HG03457 (cell line): Measurements from ENCODE around the gene DLX4.

ENCODE experiments used
- ATAC-seq: cut with Tn5 transposase; IDR thresholded peaks from one replicate; pipeline ENCODE4 v1.9.1; 2021; ENCODE audit warnings: moderate number of reproducible peaks; ENCODE audit not compliant: unreplicated experiment

Gene DLX4, protein sequence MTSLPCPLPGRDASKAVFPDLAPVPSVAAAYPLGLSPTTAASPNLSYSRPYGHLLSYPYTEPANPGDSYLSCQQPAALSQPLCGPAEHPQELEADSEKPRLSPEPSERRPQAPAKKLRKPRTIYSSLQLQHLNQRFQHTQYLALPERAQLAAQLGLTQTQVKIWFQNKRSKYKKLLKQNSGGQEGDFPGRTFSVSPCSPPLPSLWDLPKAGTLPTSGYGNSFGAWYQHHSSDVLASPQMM

DNA sequence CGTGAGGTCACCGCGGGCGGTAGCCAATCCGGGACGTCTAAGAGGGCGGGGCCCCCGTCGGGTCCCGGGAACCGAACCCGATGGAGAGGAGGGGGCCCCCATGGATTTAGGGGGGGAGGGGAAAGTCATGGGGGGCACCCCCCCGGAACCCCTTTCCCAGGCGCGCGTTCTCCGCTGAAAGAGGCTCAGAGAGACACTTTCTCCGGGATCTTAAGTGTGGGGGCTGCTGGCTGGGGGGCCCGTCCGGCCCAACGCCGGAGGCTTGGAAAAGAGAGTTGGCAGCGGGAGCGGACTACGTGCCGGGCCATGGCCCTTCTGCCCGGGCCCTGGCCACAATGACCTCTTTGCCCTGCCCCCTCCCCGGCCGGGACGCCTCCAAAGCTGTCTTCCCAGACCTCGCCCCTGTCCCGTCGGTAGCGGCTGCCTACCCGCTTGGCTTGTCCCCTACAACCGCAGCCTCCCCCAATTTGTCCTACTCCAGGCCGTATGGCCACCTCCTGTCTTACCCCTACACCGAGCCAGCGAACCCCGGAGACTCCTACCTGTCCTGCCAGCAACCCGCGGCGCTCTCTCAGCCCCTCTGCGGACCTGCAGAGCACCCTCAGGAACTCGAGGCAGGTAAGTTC, at the start of gene DLX4:
Gene DLX4, plus strand, starts transcription at position 57 of the 626 bp plus-strand sequence. Its CDS starts 279 bp downstream, at position 336.
- ATAC-seq, result no peak

- no peak for ATAC-seq
These were observed 48.8 kb upstream of the DLX4 start for GRCh38 chr17:49920030-49920769.

DNA sequence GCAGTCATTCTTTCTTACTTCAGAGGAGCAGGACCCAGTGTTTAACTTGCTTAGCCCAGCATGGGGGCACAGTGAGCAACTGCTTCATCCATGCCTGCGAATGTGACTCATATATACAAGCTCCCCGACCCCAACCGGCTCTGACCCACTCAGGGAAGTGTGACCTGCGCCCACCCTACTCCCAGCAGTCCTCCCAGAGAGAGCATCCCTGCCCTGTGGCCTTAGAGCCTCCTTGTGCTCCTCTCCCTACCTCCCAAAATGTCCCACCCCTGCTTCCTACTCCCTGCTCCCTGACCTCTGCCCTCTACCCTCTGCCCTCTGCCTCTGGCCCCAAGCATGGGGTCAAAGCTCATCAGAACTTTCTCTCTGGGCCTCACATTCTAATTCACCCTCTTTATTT, 46.9 kb upstream of the DLX4 start:
- no peak for ATAC-seq

GRCh38 chr17:49924116-49924515, 44.9 kb upstream of the DLX4 start:
- ATAC-seq, result no peak

GRCh38 chr17:49924589-49924988, 44.4 kb upstream of the DLX4 start:
- ATAC-seq, result no peak

DNA sequence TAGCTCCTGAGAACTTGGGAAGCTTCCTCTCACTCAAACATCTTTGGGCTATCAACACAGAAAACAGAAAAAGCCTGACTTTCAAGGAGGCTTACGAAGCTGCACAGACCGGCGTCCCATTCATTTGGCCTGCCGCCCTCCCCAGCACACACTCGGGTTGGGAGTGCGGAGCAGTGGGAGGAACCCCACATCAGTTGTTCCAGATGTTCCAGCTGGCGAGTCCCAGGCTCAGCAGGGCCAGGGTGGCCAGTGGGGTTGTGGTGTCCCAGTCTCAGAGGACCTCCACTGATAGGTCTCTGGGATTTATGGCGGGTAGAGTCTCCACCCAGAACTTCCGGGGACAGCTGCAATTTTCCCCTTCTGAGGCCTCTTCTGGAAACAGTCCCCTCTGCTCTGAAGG, 43.1 kb upstream of the DLX4 start:
- ATAC-seq, result no peak

GRCh38 chr17:49926886-49927285, 42.1 kb upstream of the DLX4 start:
- ATAC-seq, result no peak

- no peak for ATAC-seq
These were observed 40.7 kb upstream of the DLX4 start for GRCh38 chr17:49928126-49928800.

- ATAC-seq, result no peak
These were observed 40.0 kb upstream of the DLX4 start for GRCh38 chr17:49928837-49929475.

GRCh38 chr17:49930880-49931279, 38.1 kb upstream of the DLX4 start:
- ATAC-seq, result no peak

DNA sequence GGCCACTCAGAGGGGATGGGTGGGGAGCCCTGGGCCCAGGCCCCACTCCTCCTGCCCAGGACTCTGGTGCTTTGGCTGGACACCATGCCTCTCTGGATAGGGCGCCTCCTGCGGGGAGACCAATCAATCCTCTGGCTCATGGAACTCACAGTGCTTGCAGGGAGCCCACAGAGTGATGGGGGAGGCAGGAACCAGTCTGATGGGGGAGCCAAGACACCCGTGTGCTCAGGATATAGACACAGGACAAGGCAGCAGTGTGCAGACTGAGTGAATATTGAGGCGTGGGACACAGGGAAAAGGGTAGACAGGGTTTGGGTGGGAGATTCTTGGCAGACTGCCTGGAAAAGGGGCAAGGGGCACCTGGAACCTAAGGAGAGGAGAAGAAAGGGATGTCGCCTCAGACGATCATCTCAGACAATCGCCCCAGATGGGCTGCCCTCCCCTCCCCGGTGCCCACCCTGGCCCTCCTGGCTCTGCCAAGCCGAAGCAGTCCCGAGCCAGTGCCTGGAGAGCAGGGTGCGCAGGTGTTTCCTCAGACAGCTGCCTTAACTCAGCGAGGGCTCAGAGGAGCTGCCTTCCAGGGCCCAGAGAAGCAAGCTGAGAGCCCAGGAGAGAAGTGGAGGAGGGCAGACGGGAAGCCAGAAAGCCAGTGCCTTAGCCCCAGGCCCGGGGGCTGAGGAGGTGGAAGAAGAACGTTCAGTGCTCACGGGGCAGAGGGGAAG, 37.4 kb upstream of the DLX4 start:
- ATAC-seq, result no peak

DNA sequence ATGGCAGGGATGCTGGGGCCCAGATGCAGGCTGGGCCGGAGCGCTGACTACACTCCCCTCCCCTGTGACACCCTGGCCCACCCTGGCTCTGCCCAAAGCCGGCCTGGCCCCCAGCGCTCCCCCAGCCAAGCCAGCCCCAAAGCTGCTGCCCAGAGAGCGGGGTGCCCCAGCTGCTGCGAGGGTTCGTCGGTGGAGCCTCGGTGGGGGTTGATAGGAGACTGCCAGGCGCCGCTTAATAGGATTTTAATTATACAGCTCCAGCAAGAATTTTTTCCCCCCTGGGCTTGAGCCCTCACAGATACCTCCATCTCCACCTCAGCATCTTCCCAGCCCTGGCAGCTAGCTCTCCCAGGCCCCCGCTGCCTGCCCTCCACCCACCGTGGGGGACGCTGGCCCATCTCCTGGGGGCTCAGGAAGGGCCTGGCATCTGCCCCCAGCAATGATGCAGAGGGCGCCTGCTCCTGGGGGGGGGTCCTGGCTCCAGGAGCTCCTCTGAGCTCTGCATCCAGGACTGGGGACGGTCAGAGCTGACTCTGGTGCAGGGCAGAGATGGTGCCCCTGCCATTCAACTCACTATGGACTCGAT, 36.8 kb upstream of the DLX4 start:
- ATAC-seq, result no peak

DNA sequence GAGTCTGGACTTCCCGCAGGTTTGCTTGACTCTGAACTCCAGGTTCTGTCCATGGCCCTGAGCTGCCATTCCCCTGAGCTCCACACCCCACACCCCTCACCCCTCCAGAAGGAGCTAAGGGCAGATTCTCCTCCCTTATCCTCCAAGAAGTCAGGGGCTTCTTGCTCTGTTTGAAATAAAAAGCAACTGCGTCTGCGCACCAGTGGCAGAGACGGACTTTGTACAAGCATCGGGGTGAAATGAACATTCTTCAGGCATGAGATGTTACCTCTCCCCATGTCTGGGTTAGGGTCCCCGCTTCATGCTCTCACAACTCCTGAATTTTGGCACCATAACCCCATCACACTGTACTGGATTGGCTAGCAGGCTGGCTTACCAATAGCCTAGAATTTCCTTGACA, 36.1 kb upstream of the DLX4 start:
- no peak for ATAC-seq

- no peak for ATAC-seq
These were observed 33.3 kb upstream of the DLX4 start for GRCh38 chr17:49935526-49936210.

GRCh38 chr17:49936386-49936785, 32.6 kb upstream of the DLX4 start:
- no peak for ATAC-seq

DNA sequence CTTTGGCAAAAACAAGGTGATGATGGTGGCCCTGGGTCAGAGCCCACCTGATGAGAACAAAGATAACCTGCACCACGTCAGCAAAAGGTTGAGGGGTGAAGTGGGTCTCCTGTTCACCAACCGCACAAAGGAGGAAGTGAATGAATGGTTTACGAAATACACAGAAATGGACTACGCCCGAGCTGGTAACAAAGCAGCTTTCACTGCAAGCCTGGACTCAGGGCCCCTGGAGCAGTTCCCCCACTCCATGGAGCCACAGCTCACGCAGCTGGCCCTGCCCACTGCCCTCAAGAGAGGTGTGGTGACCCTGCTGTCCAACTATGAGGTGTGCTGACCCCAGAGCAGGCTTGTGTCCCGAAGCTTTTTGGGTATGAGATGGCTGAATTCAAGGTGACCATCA, 29.7 kb upstream of the DLX4 start:
- ATAC-seq, result no peak

GRCh38 chr17:49941427-49941826, 27.6 kb upstream of the DLX4 start:
- ATAC-seq, result no peak

DNA sequence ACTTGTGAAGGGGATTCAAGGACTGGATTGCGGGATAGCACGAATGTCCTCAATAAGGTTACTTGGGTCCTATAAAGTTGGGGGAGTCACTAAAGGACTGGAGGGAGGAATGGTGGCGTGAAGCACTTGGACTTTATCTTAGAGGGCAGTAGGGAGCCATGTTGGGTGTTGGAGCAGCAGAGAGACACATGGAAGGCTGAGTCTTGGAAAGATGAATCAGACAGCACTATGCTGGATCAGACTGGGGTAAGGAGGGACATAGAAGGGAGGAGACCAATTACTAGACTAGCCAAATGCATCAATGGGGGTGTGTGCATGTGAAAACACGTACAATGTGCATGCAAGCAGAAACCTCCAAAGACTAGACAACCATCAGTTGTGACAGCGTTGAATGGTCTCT, 26.0 kb upstream of the DLX4 start:
- no peak for ATAC-seq

DNA sequence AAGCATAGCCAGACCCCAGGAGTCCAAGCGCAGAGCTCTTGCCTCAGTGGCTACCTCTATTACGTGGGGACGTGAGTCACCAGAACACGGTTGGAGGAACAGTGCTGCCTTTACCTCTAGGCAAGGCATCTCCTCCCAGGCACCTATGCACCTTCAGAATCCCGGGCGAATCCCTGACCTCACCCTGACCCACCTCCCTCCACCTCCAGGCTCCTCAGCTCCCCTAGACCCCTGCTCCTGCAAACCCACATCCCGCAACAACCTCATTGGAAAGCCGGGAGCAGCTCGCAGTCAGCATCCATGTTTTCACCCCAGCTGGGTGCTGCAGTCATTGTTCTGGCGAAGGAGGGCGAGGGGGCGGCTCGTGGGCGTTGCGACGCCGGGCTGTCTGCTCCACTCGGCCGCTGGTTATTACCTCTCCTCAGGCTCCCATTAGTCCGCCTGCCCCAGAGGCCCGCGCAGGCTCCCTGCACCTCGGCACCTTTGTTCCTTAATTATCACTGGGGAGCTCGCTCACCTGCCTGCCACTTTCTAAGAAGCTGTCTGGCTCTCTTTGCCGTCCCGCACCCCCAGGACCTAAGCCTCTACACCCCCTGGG, 24.6 kb upstream of the DLX4 start:
- ATAC-seq, result no peak
